ENCODE data around the gene EXOSC7. TPM values are rescaled to one million over a fixed set of nuclear protein-coding genes. Genes with fewer than 3 reads are reported as not detected.

EXOSC7 gene
- total and polyA plus RNA-seq, 2 of the 4 experiments (the other 2 are of a cell fraction) = 61.6 to 62.2 TPM

DNA sequence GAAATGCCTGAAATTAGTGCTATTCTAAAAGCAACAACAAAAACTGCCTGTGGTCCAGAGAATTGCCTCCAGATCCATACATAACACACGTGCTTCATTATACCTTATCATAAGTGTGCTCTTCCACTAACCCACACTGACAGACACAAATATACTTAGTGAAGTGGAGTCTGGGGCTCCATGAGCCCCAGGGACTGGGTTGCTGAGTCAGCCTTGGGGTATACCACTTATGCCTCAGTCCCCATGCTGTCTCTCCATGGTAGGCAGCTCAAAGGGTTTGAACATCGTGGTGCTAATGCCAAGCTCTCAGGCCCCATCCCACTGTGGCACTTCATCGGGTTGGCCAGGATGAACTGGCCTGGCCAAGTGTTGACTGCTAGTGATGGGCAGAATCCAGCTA lies 10.9 kb upstream of the EXOSC7 start:
- Histone ChIP-seq H3K9me1 (ENCODE audit: insufficient read depth, low read length) (peaks cover 10% of the 10 kb centered on the region), H3K4me2 (ENCODE audit: low read depth, low read length) (no peak overlapping the region), H2AK5ac (ENCODE audit: low read depth, low read length) (no peak overlapping the region), H3K4me3 (ENCODE audit: insufficient read depth, low read depth, low read length) (no peak overlapping the region), H3K4me1 (ENCODE audit: control insufficient read depth, insufficient read depth, low read length) (peaks cover 8% of the 10 kb centered on the region), H3K18ac (ENCODE audit: low read depth, low read length) (no peak overlapping the region), H3K9me3 (ENCODE audit: control insufficient read depth, insufficient read depth, low read length) (no peaks in the 10 kb centered on the region), H4K20me1 (ENCODE audit: insufficient read depth, low read length) (peaks cover 51% of the 10 kb centered on the region), H2BK15ac (ENCODE audit: low read depth, low read length) (no peak overlapping the region), H4K5ac (ENCODE audit: low read depth, low read length) (no peak overlapping the region), H3K27me3 (ENCODE audit: control insufficient read depth, insufficient read depth, low read length) (no peaks in the 10 kb centered on the region), H3K36me3 (ENCODE audit: control insufficient read depth, insufficient read depth, low read length) (no peaks in the 10 kb centered on the region), H2BK120ac (ENCODE audit: low read depth, low read length) (no peak overlapping the region), H3K14ac (replicated peaks; ENCODE audit: low read depth, low read length) (no peak overlapping the region), H3K4ac (ENCODE audit: low read depth, low read length) (no peak overlapping the region), H2AFZ (replicated peaks; ENCODE audit: low read length, poor library complexity) (no peak overlapping the region), H3K79me1 (ENCODE audit: low read depth in 1 of 2, low read length in 2 of 2) (peaks cover 42 to 85% of the 10 kb centered on the region in 2 experiments), H4K91ac (ENCODE audit: insufficient read depth, low read depth, low read length) (no peak overlapping the region), H2BK5ac (ENCODE audit: low read depth, low read length, poor library complexity, severe bottlenecking) (no peak overlapping the region), H3K27ac (ENCODE audit: insufficient read depth, low read length) (no peak overlapping the region), H3K56ac (ENCODE audit: extremely low read depth, insufficient read depth, low read length) (no peak overlapping the region), H4K8ac (ENCODE audit: low read depth in 2 of 2, low read length in 2 of 2) (no peak overlapping the region), H2BK20ac (ENCODE audit: low read depth, low read length) (no peak overlapping the region), H2AK9ac (replicated peaks; ENCODE audit: low read depth, low read length, poor library complexity) (no peak overlapping the region), H3K23ac (ENCODE audit: low read depth, low read length) (no peak overlapping the region), H3K9ac (ENCODE audit: low read depth, low read length) (no peak overlapping the region)
- CTCF ChIA-PET = interaction anchor here (1.0 kb wide), 1 partner anchor 28 kb away, joined by 3 read pairs; no protein-coding TSS in a partner anchor
- WGBS, 2 experiments (ENCODE audit: extremely low coverage in 2 of 2, insufficient read length in 1 of 2) = no CpG with 5 or more reads among the region's 3 CpGs
- in situ Hi-C loops (cut with MboI; ENCODE audit: low sequenced_read_pairs) = no loop called here
- DNase-seq (no peak), ATAC-seq (ENCODE audit: low read depth) (no peak)
- POLR2A ChIA-PET (ENCODE audit: unreplicated experiment) = no interaction called here
- dilution Hi-C loops (cut with HindIII; ENCODE audit: low sequenced_read_pairs, unreplicated experiment) = no loop called here
- TF ChIP-seq RAD21 (IDR thresholded peaks at IDR 0.05; ENCODE audit: low read length) (no peak), FOS (IDR thresholded peaks at IDR 0.05; ENCODE audit: low read depth, low read length) (no peak), CEBPB (IDR thresholded peaks at IDR 0.05; ENCODE audit: low read depth, low read length) (no peak), NFE2L2 (IDR thresholded peaks at IDR 0.05; ENCODE audit: low read depth, low read length) (no peak), CHD1 (IDR thresholded peaks at IDR 0.05; ENCODE audit: low read depth, low read length) (no peak), MXI1 (IDR thresholded peaks at IDR 0.05; ENCODE audit: borderline replicate concordance, low read depth, low read length) (no peak), BHLHE40 (IDR thresholded peaks at IDR 0.05; ENCODE audit: low read depth, low read length) (no peak), POLR2A (IDR thresholded peaks at IDR 0.05; ENCODE audit: low read depth, low read length) (no peak), MAFK (IDR thresholded peaks at IDR 0.05; ENCODE audit: low read depth, low read length) (no peak), RCOR1 (IDR thresholded peaks at IDR 0.05; ENCODE audit: insufficient replicate concordance, low read length) (no peak), RFX5 (IDR thresholded peaks at IDR 0.05; ENCODE audit: low read depth, low read length) (no peak), SMC3 (IDR thresholded peaks at IDR 0.05; ENCODE audit: low read depth, low read length) (no peak), MAZ (IDR thresholded peaks at IDR 0.05; ENCODE audit: borderline replicate concordance, low read depth, low read length) (no peak)
- TF ChIP-seq, protein P1, sequence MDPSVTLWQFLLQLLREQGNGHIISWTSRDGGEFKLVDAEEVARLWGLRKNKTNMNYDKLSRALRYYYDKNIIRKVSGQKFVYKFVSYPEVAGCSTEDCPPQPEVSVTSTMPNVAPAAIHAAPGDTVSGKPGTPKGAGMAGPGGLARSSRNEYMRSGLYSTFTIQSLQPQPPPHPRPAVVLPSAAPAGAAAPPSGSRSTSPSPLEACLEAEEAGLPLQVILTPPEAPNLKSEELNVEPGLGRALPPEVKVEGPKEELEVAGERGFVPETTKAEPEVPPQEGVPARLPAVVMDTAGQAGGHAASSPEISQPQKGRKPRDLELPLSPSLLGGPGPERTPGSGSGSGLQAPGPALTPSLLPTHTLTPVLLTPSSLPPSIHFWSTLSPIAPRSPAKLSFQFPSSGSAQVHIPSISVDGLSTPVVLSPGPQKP (IDR thresholded peaks at IDR 0.05; ENCODE audit: borderline replicate concordance, low read depth, low read length) = no peak
- TF ChIP-seq, protein P2, sequence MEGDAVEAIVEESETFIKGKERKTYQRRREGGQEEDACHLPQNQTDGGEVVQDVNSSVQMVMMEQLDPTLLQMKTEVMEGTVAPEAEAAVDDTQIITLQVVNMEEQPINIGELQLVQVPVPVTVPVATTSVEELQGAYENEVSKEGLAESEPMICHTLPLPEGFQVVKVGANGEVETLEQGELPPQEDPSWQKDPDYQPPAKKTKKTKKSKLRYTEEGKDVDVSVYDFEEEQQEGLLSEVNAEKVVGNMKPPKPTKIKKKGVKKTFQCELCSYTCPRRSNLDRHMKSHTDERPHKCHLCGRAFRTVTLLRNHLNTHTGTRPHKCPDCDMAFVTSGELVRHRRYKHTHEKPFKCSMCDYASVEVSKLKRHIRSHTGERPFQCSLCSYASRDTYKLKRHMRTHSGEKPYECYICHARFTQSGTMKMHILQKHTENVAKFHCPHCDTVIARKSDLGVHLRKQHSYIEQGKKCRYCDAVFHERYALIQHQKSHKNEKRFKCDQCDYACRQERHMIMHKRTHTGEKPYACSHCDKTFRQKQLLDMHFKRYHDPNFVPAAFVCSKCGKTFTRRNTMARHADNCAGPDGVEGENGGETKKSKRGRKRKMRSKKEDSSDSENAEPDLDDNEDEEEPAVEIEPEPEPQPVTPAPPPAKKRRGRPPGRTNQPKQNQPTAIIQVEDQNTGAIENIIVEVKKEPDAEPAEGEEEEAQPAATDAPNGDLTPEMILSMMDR (conservative IDR thresholded peaks at IDR 0.05; ENCODE audit: low read depth, low read length) = no peak
- TF ChIP-seq, protein P3, sequence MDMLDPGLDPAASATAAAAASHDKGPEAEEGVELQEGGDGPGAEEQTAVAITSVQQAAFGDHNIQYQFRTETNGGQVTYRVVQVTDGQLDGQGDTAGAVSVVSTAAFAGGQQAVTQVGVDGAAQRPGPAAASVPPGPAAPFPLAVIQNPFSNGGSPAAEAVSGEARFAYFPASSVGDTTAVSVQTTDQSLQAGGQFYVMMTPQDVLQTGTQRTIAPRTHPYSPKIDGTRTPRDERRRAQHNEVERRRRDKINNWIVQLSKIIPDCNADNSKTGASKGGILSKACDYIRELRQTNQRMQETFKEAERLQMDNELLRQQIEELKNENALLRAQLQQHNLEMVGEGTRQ (IDR thresholded peaks at IDR 0.05; ENCODE audit: low read depth, low read length) = no peak
- BruUV-seq (replicated peaks) = no TSS peak
- intact Hi-C loops (cut with micrococcal nuclease) = no loop called here

Measured in IMR-90 (cell line).